ENCODE measurements around the gene USP17L30.
"Not testable (repeated sequence)": the region's sequence is repeated elsewhere in the genome, so short reads cannot be mapped to it uniquely, and the experiment has no call there.

GRCh38 chr4:9379881-9380280 is 17.0 kb downstream of the USP17L30 start:
- TF ChIP-seq POLR2A (IDR thresholded peaks at IDR 0.05; ENCODE audit: low read depth, low read length); TAF1 (IDR thresholded peaks at IDR 0.05; ENCODE audit: low read depth, low read length); POLR2AphosphoS5 (IDR thresholded peaks at IDR 0.05; ENCODE audit: low read depth, low read length); PAX5 (IDR thresholded peaks at IDR 0.05; ENCODE audit: insufficient read depth, low read length, severe bottlenecking): not testable (repeated sequence)
